ENCODE data around the gene SUMF1.

SUMF1 gene

DNA sequence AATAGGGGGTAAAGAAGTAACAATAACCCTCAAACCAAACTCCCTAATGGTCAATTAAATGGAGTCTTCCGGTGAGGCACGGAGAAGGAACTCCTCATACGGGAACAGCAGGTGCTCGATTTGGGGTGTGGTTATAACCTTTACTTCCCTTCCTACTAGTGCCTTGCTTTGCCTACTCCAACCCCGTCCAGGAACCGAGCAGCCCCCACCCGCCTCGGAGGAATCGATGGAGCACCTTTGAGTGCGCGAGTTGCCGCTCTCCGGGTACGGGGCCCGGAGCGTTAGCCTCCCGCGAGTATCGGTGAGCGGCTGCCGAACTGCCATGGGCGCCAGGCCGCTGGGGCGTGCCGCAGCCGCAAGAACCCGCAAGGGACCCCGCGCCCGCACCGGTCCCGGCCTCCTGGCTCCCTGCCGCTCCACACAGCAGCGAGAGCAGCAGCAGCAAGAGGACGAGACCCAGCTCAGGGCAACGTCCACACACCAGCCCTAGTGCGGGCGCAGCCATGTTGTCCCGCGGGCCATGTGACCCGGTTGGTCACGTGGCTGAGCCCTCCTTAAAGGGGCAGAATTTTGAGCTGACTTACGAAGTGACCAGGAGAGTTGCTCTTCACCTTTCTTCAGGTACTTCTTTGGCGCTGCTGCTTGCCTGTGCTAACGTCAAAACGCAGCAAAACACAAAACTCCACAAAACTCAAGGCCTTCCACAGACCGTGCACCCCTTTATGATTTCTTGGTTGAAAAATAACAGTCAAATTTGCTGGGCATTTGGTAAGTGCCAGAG, at the start of gene SUMF1:
Gene SUMF1 (minus strand): TSS at position 529 of the 781 bp plus-strand sequence. CDS start 24 bp downstream, at position 505.
- peak within 1 kb of the TSS; percentile 75 for H3K4me3 ChIP-seq (IDR thresholded peaks at IDR 0.05; ENCODE audit: insufficient read depth, low read depth, low read length)
- peak within 1 kb of the TSS; percentile 88 for H3K9ac ChIP-seq
- TF ChIP-seq CTCF (conservative IDR thresholded peaks at IDR 0.05; ENCODE audit: low read depth, low read length): no peak
- H3K36me3 ChIP-seq (ENCODE audit: insufficient read depth): no peaks in the 10 kb centered on the region
- peak within 1 kb of the TSS; percentile 41 for H3K4me2 ChIP-seq
- H2AFZ ChIP-seq (ENCODE audit: low read depth): peak within 1 kb of the TSS; percentile 91
- no peaks in the 10 kb centered on the region for H3K27me3 ChIP-seq (ENCODE audit: insufficient read depth, low read depth)
- H3K79me2 ChIP-seq (ENCODE audit: insufficient read depth, low read depth): no peaks in the 10 kb centered on the region
- H4K20me1 ChIP-seq (ENCODE audit: insufficient read depth): no peaks in the 10 kb centered on the region
- H3K4me1 ChIP-seq (ENCODE audit: low read depth, poor library complexity, severe bottlenecking): no peaks in the 10 kb centered on the region
- H3K27ac ChIP-seq: peak within 1 kb of the TSS; percentile 62

- no peak for TF ChIP-seq CTCF (conservative IDR thresholded peaks at IDR 0.05; ENCODE audit: low read depth, low read length)
- no peak overlapping the region for H3K9ac ChIP-seq
- H3K27ac ChIP-seq: no peak overlapping the region
- H4K20me1 ChIP-seq (ENCODE audit: insufficient read depth): no peaks in the 10 kb centered on the region
- H3K4me1 ChIP-seq (ENCODE audit: low read depth, poor library complexity, severe bottlenecking): no peaks in the 10 kb centered on the region
- H3K4me3 ChIP-seq (IDR thresholded peaks at IDR 0.05; ENCODE audit: insufficient read depth, low read depth, low read length): no peak overlapping the region
- no peak overlapping the region for H3K4me2 ChIP-seq
- H3K36me3 ChIP-seq (ENCODE audit: insufficient read depth): no peaks in the 10 kb centered on the region
- no peaks in the 10 kb centered on the region for H3K79me2 ChIP-seq (ENCODE audit: insufficient read depth, low read depth)
- no peak overlapping the region for H2AFZ ChIP-seq (ENCODE audit: low read depth)
- H3K27me3 ChIP-seq (ENCODE audit: insufficient read depth, low read depth): no peaks in the 10 kb centered on the region
Measured at GRCh38 chr3:4515916-4516579, 49.0 kb upstream of the SUMF1 start.

DNA sequence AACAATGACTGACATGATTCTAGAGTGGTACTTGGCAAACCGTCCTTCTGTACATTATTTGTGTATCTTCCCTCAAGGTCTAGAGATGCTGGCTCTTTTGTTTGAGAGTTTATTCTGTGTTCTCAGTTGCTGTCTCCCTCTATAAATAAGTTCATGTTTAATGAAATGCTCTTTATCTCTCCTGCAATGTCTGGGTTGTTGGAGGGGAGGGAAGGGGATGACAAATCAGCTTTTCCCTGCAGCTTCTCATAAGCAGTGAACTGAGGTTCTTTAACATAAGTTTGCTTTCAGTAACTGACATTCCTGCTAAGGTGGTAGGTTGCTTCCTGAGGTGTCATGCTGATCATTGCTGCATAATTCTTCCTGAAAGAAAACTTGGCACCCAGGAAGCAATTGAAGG, 47.8 kb upstream of the SUMF1 start:
- no peak for TF ChIP-seq CTCF (conservative IDR thresholded peaks at IDR 0.05; ENCODE audit: low read depth, low read length)
- Histone ChIP-seq H3K4me1 (ENCODE audit: low read depth, poor library complexity, severe bottlenecking) (no peaks in the 10 kb centered on the region), H3K27me3 (ENCODE audit: insufficient read depth, low read depth) (no peaks in the 10 kb centered on the region), H2AFZ (ENCODE audit: low read depth) (no peak overlapping the region), H3K4me3 (IDR thresholded peaks at IDR 0.05; ENCODE audit: insufficient read depth, low read depth, low read length) (no peak overlapping the region), H4K20me1 (ENCODE audit: insufficient read depth) (no peaks in the 10 kb centered on the region), H3K4me2 (no peak overlapping the region), H3K36me3 (ENCODE audit: insufficient read depth) (no peaks in the 10 kb centered on the region), H3K79me2 (ENCODE audit: insufficient read depth, low read depth) (no peaks in the 10 kb centered on the region), H3K9ac (no peak overlapping the region), H3K27ac (no peak overlapping the region)

GRCh38 chr3:4514321-4514720, 47.3 kb upstream of the SUMF1 start:
- Histone ChIP-seq H3K36me3 (ENCODE audit: insufficient read depth) (no peaks in the 10 kb centered on the region), H3K4me1 (ENCODE audit: low read depth, poor library complexity, severe bottlenecking) (peaks cover 6% of the 10 kb centered on the region), H3K9ac (no peak overlapping the region), H3K79me2 (ENCODE audit: insufficient read depth, low read depth) (no peaks in the 10 kb centered on the region), H3K27ac (no peak overlapping the region), H3K4me2 (no peak overlapping the region), H2AFZ (ENCODE audit: low read depth) (no peak overlapping the region), H3K4me3 (IDR thresholded peaks at IDR 0.05; ENCODE audit: insufficient read depth, low read depth, low read length) (no peak overlapping the region), H4K20me1 (ENCODE audit: insufficient read depth) (no peaks in the 10 kb centered on the region), H3K27me3 (ENCODE audit: insufficient read depth, low read depth) (no peaks in the 10 kb centered on the region)
- no peak for TF ChIP-seq CTCF (conservative IDR thresholded peaks at IDR 0.05; ENCODE audit: low read depth, low read length)

All from KMS-11 (cell line).